ENCODE data around the gene ZNF20. TPM values are rescaled to one million over a fixed set of nuclear protein-coding genes. Genes with fewer than 3 reads are reported as not detected.
"Not testable (repeated sequence)": the region's sequence is repeated elsewhere in the genome, so short reads cannot be mapped to it uniquely, and the experiment has no call there.

Gene ZNF20
- total and polyA plus RNA-seq, 9 of the 15 experiments (the other 6 are each of a cell fraction or from before 2014, with no cell fraction given): 1.4 to 3.7 (median 3.1) TPM

- H3K9me3 ChIP-seq (replicated peaks; ENCODE audit: control insufficient read depth, insufficient read depth, low read depth, low read length): peaks cover 2% of the 10 kb centered on the region; the same call in 1 of the 2 replicates
- BruUV-seq (replicated peaks): no TSS peak
- H4K20me1 ChIP-seq (replicated peaks; ENCODE audit: control insufficient read depth, insufficient read depth, low read length): no peaks in the 10 kb centered on the region
- no peak overlapping the region for H2AFZ ChIP-seq (ENCODE audit: low read depth, low read length)
- ChIA-PET POLR2A (no interaction called here), CTCF (ENCODE audit: low intra/inter-chr PET ratio) (no interaction called here)
- intact Hi-C loops (cut with micrococcal nuclease) (no loop called here), in situ Hi-C loops (cut with MboI) (no loop called here)
- DNase-seq (ENCODE audit: extremely low read depth in 1 of 4, low spot score in 3 of 4) (no peak), FAIRE-seq (no peak), ATAC-seq (no peak)
- WGBS (ENCODE audit: insufficient coverage, low coverage, missing lambda C conversion rate): 14% methylated on average over 5 of the region's 5 CpGs
- H3K27ac ChIP-seq (ENCODE audit: extremely low read depth, low read depth, low read length): no peak overlapping the region
- no peaks in the 10 kb centered on the region for H3K36me3 ChIP-seq (ENCODE audit: control insufficient read depth, insufficient read depth, low read length)
- no peak overlapping the region for H3K4me2 ChIP-seq (ENCODE audit: insufficient read depth, low read length)
- TF ChIP-seq ZNF77 (CRISPR knock-in tag; IDR thresholded peaks at IDR 0.05): no peak
- no peak for TF ChIP-seq FIP1L1 (IDR thresholded peaks at IDR 0.05; ENCODE audit: low read depth, low read length, poor library complexity, severe bottlenecking)
- TF ChIP-seq MAFG (tag; conservative IDR thresholded peaks at IDR 0.05): peak; percentile 35; the same call in 1 of the 2 replicates
- peak; percentile 19; the same call in 1 of the 2 replicates for TF ChIP-seq MAFK (IDR thresholded peaks at IDR 0.05; ENCODE audit: low read length)
- TF ChIP-seq C11orf30 (IDR thresholded peaks at IDR 0.05; ENCODE audit: low read depth): peak; percentile 22; the same call in 1 of the 2 replicates
- peak; percentile 69 for TF ChIP-seq ZNF316 (IDR thresholded peaks at IDR 0.05)
- H3K9me1 ChIP-seq (ENCODE audit: control insufficient read depth, insufficient read depth, low read length): no peaks in the 10 kb centered on the region
- no peaks in the 10 kb centered on the region; a peak in 1 of 5 replicates for H3K4me1 ChIP-seq (replicated peaks in 1 of 2; ENCODE audit: control insufficient read depth in 2 of 2, insufficient read depth in 2 of 2, low read length in 2 of 2)
- no peaks in the 10 kb centered on the region for H3K27me3 ChIP-seq (ENCODE audit: control insufficient read depth in 2 of 2, insufficient read depth in 2 of 2, low read length in 2 of 2)
- H3K79me2 ChIP-seq (ENCODE audit: control insufficient read depth, insufficient read depth, low read length): no peaks in the 10 kb centered on the region
- H3K4me3 ChIP-seq: no peak overlapping the region
- H3K9ac ChIP-seq (ENCODE audit: insufficient read depth in 1 of 2, low read depth in 2 of 2, low read length in 2 of 2): no peak overlapping the region
These were observed 54.9 kb downstream of the ZNF20 start for GRCh38 chr19:12085074-12085818.

- in situ Hi-C loops (cut with MboI); BruUV-seq (replicated peaks): not testable (repeated sequence)
These were observed 56.8 kb downstream of the ZNF20 start for GRCh38 chr19:12083336-12083735.

More at GRCh38 chr19:12083336-12083735, 56.8 kb downstream of the ZNF20 start:
- H3K4me1 ChIP-seq (replicated peaks in 1 of 2; ENCODE audit: control insufficient read depth in 2 of 2, insufficient read depth in 2 of 2, low read length in 2 of 2); H3K4me3 ChIP-seq; H2AFZ ChIP-seq (ENCODE audit: low read depth, low read length); intact Hi-C loops (cut with micrococcal nuclease); ATAC-seq; H3K4me2 ChIP-seq (ENCODE audit: insufficient read depth, low read length); DNase-seq (ENCODE audit: extremely low read depth in 1 of 4, low spot score in 3 of 4); H3K36me3 ChIP-seq (ENCODE audit: control insufficient read depth, insufficient read depth, low read length); H3K27me3 ChIP-seq (ENCODE audit: control insufficient read depth in 2 of 2, insufficient read depth in 2 of 2, low read length in 2 of 2); CTCF ChIA-PET (ENCODE audit: low intra/inter-chr PET ratio); H3K9me1 ChIP-seq (ENCODE audit: control insufficient read depth, insufficient read depth, low read length); FAIRE-seq; H3K79me2 ChIP-seq (ENCODE audit: control insufficient read depth, insufficient read depth, low read length); H4K20me1 ChIP-seq (replicated peaks; ENCODE audit: control insufficient read depth, insufficient read depth, low read length); H3K9ac ChIP-seq (ENCODE audit: insufficient read depth in 1 of 2, low read depth in 2 of 2, low read length in 2 of 2); H3K27ac ChIP-seq (ENCODE audit: extremely low read depth, low read depth, low read length); H3K9me3 ChIP-seq (replicated peaks; ENCODE audit: control insufficient read depth, insufficient read depth, low read depth, low read length); TF ChIP-seq ATF3 (CRISPR knock-in tag; conservative IDR thresholded peaks at IDR 0.05); CEBPG (CRISPR knock-in tag; IDR thresholded peaks at IDR 0.05): not testable (repeated sequence)
- TF ChIP-seq ATF3 (IDR thresholded peaks at IDR 0.05): peak; percentile 27; the same call in 1 of the 2 replicates
- TF ChIP-seq TRIM24 (IDR thresholded peaks at IDR 0.05): 0 out of 4 replicates have a peak, but pooled peaks of 1 of the 2 experiments have one; percentile 38
- peak in 1 of 2 experiments; percentile 45; a peak in 2 of 4 replicates for TF ChIP-seq CEBPG (tag; conservative IDR thresholded peaks at IDR 0.05 in 1 of 2, IDR thresholded peaks at IDR 0.05 in 1 of 2)
- 20% methylated on average over 6 of the region's 6 CpGs for WGBS (ENCODE audit: insufficient coverage, low coverage, missing lambda C conversion rate)
- POLR2A ChIA-PET: interaction anchor here (0.7 kb wide), 1 partner anchor 255 kb away, joined by 4 read pairs; no protein-coding TSS in a partner anchor
